Gastrocnemius medialis (tissue), 4 donors: ENCODE data around the gene HIP1.

Experiments used
- POLR2A ChIP-seq, 2 donors: fragments of 450-650 bp; IDR thresholded peaks; one replicate each; pipeline ENCODE4 v1.6.1; 2017; ENCODE audit warnings: antibody characterized with exemption in 2 of 2, mild to moderate bottlenecking in 2 of 2, moderate library complexity in 2 of 2
- TF ChIP-seq, protein P1 (sequence below), 5 experiments: fragments of 450-650 bp in 3 of 5; fragments of 200-600 bp in 2 of 5; sonication (generic) in 2 of 5; IDR thresholded peaks in 4 of 5; conservative IDR thresholded peaks in 1 of 5; 1 replicate in 4 of 5; 2 replicates in 1 of 5; pipeline ENCODE4 v1.5.1; 2016 to 2019; ENCODE audit warnings: antibody characterized with exemption in 5 of 5, mild to moderate bottlenecking in 3 of 5, moderate library complexity in 3 of 5

DNA sequence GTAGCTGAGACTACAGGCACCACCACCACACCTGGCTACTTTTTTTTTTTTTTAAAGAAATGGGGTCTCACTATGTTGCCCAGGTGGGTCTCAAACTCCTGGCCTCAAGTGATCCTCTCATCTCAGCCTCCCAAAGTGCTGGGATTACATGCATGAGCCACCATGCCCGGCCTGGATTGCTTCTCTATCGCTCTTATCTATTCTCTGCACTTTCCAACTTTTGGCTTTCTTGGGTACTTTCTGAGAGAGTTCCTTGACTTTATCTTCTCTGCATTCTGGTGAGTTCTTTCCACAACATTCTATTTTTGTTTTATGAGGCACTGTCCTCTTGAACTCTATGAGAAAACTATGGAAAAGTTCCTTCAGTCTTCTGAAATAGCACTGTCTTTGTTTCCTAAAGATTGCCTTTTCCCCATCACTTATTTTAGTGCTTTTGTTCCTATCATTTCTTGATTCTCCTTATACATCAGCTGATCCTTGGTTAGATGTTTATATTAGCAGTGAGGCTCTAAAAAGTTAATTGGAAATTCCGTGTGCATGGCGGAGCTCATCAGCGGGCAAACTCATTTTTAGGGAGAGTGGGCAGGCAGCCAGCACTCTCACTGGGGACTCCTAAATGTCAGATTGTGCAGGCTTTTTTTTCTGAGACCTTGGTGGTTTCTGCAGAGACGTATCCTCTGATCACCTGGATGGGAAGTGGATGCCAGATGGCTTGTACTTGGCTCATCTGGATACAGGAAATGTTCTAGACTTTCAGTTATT lies 43.9 kb downstream of the HIP1 start:
- TF ChIP-seq, protein P1, sequence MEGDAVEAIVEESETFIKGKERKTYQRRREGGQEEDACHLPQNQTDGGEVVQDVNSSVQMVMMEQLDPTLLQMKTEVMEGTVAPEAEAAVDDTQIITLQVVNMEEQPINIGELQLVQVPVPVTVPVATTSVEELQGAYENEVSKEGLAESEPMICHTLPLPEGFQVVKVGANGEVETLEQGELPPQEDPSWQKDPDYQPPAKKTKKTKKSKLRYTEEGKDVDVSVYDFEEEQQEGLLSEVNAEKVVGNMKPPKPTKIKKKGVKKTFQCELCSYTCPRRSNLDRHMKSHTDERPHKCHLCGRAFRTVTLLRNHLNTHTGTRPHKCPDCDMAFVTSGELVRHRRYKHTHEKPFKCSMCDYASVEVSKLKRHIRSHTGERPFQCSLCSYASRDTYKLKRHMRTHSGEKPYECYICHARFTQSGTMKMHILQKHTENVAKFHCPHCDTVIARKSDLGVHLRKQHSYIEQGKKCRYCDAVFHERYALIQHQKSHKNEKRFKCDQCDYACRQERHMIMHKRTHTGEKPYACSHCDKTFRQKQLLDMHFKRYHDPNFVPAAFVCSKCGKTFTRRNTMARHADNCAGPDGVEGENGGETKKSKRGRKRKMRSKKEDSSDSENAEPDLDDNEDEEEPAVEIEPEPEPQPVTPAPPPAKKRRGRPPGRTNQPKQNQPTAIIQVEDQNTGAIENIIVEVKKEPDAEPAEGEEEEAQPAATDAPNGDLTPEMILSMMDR (IDR thresholded peaks at IDR 0.05 in 4 of 5, conservative IDR thresholded peaks at IDR 0.05 in 1 of 5), result no peak
- no peak for TF ChIP-seq POLR2A (IDR thresholded peaks at IDR 0.05)
